ENCODE results near the gene COL27A1.
A peak's percentile ranks its signal among the peaks of the same experiment; 100 is the strongest.

The COL27A1 gene

GRCh38 chr9:114210136-114210535, 54.8 kb downstream of the COL27A1 start:
- DNase-seq (ENCODE audit: low read depth), result no peak
- no peak overlapping the region for H3K4me3 ChIP-seq (replicated peaks; ENCODE audit: low read depth, low read length)
- TF ChIP-seq CTCF (IDR thresholded peaks at IDR 0.05; ENCODE audit: low read length, missing control alignments), result no peak

- no peak overlapping the region for H3K4me3 ChIP-seq (replicated peaks; ENCODE audit: low read depth, low read length)
- DNase-seq (ENCODE audit: low read depth), result no peak
- no peak for TF ChIP-seq CTCF (IDR thresholded peaks at IDR 0.05; ENCODE audit: low read length, missing control alignments)
Measured at GRCh38 chr9:114210691-114211276, 55.4 kb downstream of the COL27A1 start.

- no peak for DNase-seq (ENCODE audit: low read depth)
- no peak overlapping the region for H3K4me3 ChIP-seq (replicated peaks; ENCODE audit: low read depth, low read length)
- no peak for TF ChIP-seq CTCF (IDR thresholded peaks at IDR 0.05; ENCODE audit: low read length, missing control alignments)
Measured at GRCh38 chr9:114212826-114213225, 57.5 kb downstream of the COL27A1 start.

GRCh38 chr9:114213566-114213965, 58.2 kb downstream of the COL27A1 start:
- no peak for DNase-seq (ENCODE audit: low read depth)
- no peak for TF ChIP-seq CTCF (IDR thresholded peaks at IDR 0.05; ENCODE audit: low read length, missing control alignments)
- no peak overlapping the region for H3K4me3 ChIP-seq (replicated peaks; ENCODE audit: low read depth, low read length)

- H3K4me3 ChIP-seq (replicated peaks; ENCODE audit: low read depth, low read length), result no peak overlapping the region
- DNase-seq (ENCODE audit: low read depth), result peak; percentile 64
- no peak for TF ChIP-seq CTCF (IDR thresholded peaks at IDR 0.05; ENCODE audit: low read length, missing control alignments)
Measured at GRCh38 chr9:114214181-114214580, 58.8 kb downstream of the COL27A1 start.

- no peak for DNase-seq (ENCODE audit: low read depth)
- H3K4me3 ChIP-seq (replicated peaks; ENCODE audit: low read depth, low read length), result no peak overlapping the region
- TF ChIP-seq CTCF (IDR thresholded peaks at IDR 0.05; ENCODE audit: low read length, missing control alignments), result no peak
Measured at GRCh38 chr9:114214686-114215414, 59.5 kb downstream of the COL27A1 start.

- no peak overlapping the region for H3K4me3 ChIP-seq (replicated peaks; ENCODE audit: low read depth, low read length)
- DNase-seq (ENCODE audit: low read depth), result peak; percentile 75
- TF ChIP-seq CTCF (IDR thresholded peaks at IDR 0.05; ENCODE audit: low read length, missing control alignments), result no peak
Measured at GRCh38 chr9:114216081-114216480, 60.7 kb downstream of the COL27A1 start.
